GM18505 (cell line): ENCODE measurements around the gene HVCN1.
"Not testable (repeated sequence)": the region's sequence is repeated elsewhere in the genome, so short reads cannot be mapped to it uniquely, and the experiment has no call there.

Source experiments
- ATAC-seq: cut with Tn5 transposase; IDR thresholded peaks from one replicate; pipeline ENCODE4 v1.9.1; 2021; ENCODE audit not compliant: unreplicated experiment
- POLR2A ChIP-seq: IDR thresholded peaks from 4 replicates; pipeline ENCODE4 v1.6.1; 2011; ENCODE audit warnings: borderline replicate concordance; ENCODE audit not compliant: insufficient read depth, insufficient read length; ENCODE audit errors: extremely low read depth

Gene HVCN1

DNA sequence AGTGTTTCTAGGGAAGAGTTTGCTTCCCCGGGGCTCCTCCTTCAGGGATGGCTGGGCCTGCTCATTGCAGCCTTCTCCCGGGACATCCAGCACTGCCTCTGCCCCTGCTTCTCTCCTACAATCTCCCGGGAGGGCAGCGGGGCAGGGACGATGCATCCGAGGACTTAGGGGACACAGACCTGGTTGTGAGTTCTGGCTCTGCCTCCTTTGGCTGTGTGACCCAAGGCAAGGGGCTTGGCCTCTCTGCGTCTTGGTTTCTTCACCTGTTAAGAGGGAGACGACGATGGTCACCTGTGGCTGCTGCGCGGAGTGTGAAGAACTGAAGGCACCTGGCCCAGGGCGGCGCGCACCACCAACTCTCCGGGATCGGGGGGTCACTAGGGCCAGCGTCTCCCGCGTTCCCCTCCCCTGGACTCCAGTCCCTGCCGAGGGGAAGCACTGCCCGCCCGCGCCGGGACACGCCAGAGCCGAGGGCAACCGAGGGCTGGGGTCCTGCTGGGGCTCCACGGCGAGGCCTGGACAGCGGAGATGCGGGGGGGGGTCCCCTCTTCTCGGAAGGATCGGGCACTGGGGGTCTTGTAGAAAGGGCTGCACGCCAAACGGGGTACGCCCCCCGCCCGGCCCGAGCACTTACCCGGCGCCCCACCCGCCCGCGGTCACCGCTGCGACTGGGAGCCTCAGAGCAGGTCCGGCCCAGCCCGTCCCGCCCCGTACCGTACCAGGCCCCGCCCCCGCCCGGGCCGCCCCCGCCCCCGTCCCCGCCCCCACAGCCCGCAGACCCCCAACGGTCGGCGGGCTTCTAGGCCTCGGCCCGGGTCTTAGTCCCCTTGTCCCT lies at the start of gene HVCN1:
Gene HVCN1, minus strand, starts transcription at position 670 of the 835 bp plus-strand sequence. CDS start 5,870 bp downstream, outside the sequence.
- ATAC-seq = peak; percentile 27
- no peak for TF ChIP-seq POLR2A

GRCh38 chr12:110737532-110737931 lies 48.6 kb upstream of the HVCN1 start:
- no peak for ATAC-seq
- no peak for TF ChIP-seq POLR2A

DNA sequence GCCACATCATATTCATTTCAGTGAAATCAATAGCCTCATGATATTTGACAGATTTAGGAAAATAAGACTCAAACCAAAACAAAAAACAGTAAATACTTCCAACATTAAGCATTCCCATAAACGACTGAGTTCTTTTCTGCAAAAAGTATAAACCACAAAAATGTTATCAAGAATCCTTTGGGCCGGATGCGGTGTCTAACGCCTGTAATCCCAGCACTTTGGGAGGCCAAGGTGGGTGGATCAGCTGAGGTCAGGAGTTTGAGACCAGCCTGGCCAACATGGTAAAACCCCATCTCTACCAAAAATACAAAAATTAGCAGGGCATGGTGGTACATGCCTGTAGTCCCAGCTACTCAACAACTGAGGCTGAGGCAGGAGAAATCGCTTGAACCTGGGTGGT lies 48.1 kb upstream of the HVCN1 start:
- ATAC-seq = not testable (repeated sequence)

DNA sequence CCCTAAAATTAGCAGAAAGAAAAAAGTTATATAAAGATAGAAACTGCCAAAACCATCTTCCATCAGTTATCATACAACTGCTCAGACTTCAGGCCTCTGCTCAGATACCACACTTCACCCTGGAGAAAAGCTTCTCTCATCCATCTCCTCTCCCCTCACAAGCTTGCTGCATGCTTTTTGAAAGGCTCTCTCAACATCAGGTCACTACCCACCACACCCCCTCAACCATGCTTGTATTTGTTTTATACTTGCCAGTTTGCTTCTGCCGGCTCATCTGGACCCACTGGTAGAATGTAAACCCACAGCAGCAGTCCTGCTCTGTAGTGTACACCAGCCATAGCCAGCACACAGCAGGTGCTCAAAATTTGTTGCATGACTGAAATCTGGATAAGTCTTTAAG lies 45.0 kb upstream of the HVCN1 start:
- no peak for ATAC-seq
- TF ChIP-seq POLR2A = no peak

DNA sequence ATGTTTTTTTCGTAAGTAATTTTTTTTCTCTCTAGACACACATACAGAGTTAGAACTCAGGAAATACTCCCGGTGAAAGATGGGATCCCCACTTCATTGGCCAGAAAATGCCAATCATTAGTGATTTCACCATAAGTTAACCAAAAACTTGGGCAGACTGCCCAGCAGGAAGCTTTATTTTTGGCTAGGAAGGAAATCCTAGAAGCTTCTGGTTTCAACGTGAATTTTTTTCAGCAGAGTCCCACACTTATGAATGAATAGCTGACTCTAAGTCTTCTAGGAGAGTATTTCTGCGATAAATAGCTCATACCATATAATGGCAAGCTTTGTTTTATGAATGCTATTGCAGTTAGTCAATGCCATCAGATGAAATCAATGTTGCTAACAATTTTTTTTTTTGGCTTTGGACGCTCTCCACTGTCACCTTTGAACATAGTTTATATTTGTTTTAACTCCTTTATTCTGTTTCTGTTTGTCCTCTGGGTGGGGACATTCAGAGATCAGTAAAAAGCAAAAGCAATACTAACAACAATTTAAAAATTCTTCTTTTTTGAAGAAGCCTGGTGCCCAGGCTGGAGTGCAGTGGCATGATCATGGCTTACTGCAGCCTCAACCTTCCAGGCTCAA lies 44.3 kb upstream of the HVCN1 start:
- no peak for ATAC-seq
- TF ChIP-seq POLR2A = no peak

- TF ChIP-seq POLR2A = no peak
- no peak for ATAC-seq
Observed at GRCh38 chr12:110732572-110732971, 43.7 kb upstream of the HVCN1 start.

- no peak for TF ChIP-seq POLR2A
- ATAC-seq = no peak
Observed at GRCh38 chr12:110731479-110731878, 42.6 kb upstream of the HVCN1 start.

DNA sequence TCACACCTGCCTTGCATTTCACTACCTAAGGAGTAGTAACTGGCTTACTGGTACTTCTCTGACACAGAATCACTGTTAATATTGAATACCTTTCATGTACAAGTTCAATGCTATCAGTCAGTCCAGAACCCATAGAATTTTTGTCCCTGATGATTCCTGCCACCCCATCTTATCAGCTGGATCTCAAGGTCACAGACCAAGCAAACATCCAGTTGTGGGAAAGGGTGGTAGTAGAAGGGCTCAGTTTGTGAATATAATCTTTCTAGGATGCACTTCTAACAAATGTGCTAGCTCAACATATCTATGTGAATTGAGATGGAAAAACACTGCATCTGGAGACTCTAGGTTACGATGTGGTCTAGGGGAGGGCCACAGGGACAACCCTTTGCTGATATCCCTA lies 39.7 kb upstream of the HVCN1 start:
- no peak for ATAC-seq
- no peak for TF ChIP-seq POLR2A

DNA sequence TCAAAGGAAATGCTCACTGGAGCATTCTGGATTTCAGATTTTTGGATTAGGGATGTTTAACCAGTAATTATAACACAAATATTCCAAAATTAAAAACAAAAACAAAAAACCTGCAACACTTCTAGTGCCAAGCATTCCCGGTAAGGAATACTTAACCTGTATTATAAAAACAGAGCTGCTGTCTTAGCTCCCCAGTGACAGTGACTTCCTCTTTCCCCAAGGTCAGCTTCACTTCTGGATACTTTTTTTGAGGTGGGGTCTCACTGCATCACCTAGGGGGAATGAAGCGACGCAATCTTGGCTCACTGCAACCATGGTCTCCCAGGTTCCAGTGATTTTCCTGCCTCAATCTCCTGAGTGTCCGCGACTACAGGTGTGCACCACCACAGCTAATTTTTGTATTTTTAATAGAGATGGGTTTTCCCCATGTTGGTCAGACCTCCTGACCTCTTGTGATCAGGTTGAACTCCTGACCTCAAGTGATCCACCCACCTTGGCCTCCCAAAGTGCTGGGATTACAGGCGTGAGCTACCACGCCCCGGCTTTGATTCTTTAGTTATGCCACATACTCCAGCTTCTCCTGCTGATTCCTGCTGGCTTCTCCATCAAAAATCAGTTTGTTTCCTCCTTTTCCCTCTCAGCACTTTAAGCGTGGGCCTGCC lies 37.9 kb upstream of the HVCN1 start:
- no peak for TF ChIP-seq POLR2A

DNA sequence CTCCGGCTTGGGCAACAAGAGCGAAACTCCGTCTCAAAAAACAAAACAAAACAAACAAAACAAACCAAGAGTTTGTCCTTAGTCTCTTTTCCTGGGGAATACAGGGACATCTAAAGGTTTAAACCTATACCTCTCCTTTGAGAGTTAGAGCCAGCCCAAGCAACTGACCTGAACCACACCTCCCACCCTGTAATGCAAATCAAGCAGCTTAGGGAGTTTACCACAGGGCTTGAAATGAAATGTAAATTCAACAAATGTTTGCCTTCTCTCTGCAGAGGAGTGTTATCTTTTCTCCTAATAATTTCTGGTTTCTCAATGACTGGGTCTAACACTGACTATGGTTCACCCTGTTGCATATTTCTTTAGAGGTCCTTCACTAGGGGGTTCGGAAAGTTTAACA lies 37.1 kb upstream of the HVCN1 start:
- no peak for ATAC-seq
- no peak for TF ChIP-seq POLR2A

More for the DNA sequence above, 37.9 kb upstream of the HVCN1 start:
- no peak for ATAC-seq

GRCh38 chr12:110725267-110725666 lies 36.4 kb upstream of the HVCN1 start:
- ATAC-seq = no peak
- TF ChIP-seq POLR2A = no peak

DNA sequence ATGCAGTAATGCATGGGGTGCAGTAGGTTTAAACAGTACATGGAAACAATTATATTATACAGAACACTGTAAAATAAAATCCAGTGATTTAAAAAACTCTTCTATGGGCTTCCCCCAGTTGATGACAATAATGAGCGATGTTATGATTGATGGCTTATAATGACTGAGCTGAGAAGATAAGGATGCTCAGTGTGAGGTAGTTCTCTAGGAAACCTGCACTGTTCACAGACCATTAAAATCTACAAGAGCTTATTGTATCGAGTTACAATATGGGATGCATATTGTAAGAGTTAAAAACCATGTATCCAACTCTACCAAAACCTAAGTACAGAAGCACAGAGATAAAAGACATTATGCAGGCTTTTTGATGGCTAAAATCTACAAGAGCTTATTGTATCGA lies 34.0 kb upstream of the HVCN1 start:
- ATAC-seq = not testable (repeated sequence)

GRCh38 chr12:110721570-110721969 lies 32.7 kb upstream of the HVCN1 start:
- no peak for TF ChIP-seq POLR2A
- ATAC-seq = no peak

GRCh38 chr12:110720516-110720915 lies 31.6 kb upstream of the HVCN1 start:
- no peak for ATAC-seq
- TF ChIP-seq POLR2A = no peak
